Measurements from ENCODE around the gene CCDC186. TPM values are rescaled to one million over a fixed set of nuclear protein-coding genes. Genes with fewer than 3 reads are reported as not detected.

The CCDC186 gene
- total RNA-seq, 1 donor from 2014 or later, result 20.4 TPM

DNA sequence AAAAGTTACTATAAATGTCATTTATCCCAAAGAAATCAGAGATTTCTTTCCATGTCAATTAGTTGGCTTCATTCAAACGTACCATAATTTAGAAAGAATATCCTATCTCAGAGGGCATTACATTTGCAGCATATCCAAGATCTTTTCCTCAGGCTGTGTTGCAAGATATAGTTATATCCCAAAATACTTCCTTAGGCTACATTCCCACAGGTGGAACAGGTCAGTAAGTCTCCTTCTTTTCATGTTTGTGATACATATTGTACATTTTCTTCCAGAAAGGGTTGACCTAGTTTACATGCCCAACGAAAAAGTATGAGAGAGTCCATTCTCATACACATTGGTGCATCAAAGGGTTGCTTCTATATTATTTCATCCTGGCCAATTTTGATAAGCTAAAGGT lies 38.1 kb upstream of the CCDC186 start:
- no peak overlapping the region for H3K4me3 Mint-ChIP-seq (ENCODE audit: unreplicated experiment)
- TF ChIP-seq, protein P1, sequence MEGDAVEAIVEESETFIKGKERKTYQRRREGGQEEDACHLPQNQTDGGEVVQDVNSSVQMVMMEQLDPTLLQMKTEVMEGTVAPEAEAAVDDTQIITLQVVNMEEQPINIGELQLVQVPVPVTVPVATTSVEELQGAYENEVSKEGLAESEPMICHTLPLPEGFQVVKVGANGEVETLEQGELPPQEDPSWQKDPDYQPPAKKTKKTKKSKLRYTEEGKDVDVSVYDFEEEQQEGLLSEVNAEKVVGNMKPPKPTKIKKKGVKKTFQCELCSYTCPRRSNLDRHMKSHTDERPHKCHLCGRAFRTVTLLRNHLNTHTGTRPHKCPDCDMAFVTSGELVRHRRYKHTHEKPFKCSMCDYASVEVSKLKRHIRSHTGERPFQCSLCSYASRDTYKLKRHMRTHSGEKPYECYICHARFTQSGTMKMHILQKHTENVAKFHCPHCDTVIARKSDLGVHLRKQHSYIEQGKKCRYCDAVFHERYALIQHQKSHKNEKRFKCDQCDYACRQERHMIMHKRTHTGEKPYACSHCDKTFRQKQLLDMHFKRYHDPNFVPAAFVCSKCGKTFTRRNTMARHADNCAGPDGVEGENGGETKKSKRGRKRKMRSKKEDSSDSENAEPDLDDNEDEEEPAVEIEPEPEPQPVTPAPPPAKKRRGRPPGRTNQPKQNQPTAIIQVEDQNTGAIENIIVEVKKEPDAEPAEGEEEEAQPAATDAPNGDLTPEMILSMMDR (IDR thresholded peaks at IDR 0.05), result no peak
- H3K9me3 Mint-ChIP-seq (ENCODE audit: low read depth), result no peaks in the 10 kb centered on the region
- H3K4me1 Mint-ChIP-seq (ENCODE audit: low read depth), result peaks cover 12% of the 10 kb centered on the region
- H3K27me3 Mint-ChIP-seq (ENCODE audit: low read depth), result peaks cover 11% of the 10 kb centered on the region
- H3K36me3 Mint-ChIP-seq (ENCODE audit: low read depth), result no peaks in the 10 kb centered on the region
- H3K27ac Mint-ChIP-seq (ENCODE audit: unreplicated experiment), result no peak overlapping the region
- DNase-seq (ENCODE audit: low spot score), result no peak

DNA sequence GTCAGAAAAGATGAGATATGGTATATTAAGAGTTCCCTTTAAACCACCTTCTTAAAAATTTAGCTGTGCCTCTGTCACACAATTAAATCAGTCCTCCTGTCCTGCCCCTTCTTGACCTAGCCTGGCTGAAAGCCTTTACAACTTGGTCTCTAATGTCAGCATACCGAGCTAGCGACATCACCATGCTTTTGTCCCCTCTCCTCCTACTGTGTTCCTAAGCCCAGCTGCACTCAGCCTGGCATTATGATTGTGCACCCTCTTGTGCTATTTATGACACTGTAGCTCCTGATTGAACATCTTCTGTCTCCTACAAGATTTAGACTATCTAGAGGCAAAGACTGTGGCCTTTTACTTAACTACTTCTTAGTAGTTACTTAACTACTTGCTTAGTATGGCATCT lies 34.3 kb upstream of the CCDC186 start:
- no peak for DNase-seq (ENCODE audit: low spot score)
- Mint-ChIP-seq H3K4me3 (ENCODE audit: unreplicated experiment) (no peak overlapping the region), H3K36me3 (ENCODE audit: low read depth) (no peaks in the 10 kb centered on the region), H3K27ac (ENCODE audit: unreplicated experiment) (no peak overlapping the region), H3K9me3 (ENCODE audit: low read depth) (no peaks in the 10 kb centered on the region), H3K27me3 (ENCODE audit: low read depth) (peaks cover 9% of the 10 kb centered on the region), H3K4me1 (ENCODE audit: low read depth) (peaks cover 12% of the 10 kb centered on the region)
- TF ChIP-seq, protein P1 (IDR thresholded peaks at IDR 0.05), result no peak

DNA sequence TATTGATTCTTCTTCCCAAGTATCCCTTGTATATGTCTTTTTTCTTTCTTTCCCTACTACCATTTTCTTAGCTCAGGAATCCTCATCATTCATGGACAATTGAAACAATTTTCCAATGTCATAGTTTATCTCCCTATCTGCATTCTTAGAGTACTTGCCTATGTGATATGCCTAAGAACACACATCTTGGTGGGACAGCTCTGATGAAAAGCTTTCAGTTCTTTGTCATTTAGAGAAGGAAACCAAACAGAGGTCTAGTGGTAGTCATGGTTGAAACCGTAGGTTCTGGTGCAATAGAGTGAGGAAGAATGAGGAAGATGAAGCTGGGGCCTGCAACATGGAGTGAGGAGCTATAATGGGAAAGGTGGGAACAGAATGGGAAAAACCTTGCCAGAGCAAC lies 33.3 kb upstream of the CCDC186 start:
- Mint-ChIP-seq H3K27ac (ENCODE audit: unreplicated experiment) (no peak overlapping the region), H3K4me1 (ENCODE audit: low read depth) (peaks cover 12% of the 10 kb centered on the region)

DNA sequence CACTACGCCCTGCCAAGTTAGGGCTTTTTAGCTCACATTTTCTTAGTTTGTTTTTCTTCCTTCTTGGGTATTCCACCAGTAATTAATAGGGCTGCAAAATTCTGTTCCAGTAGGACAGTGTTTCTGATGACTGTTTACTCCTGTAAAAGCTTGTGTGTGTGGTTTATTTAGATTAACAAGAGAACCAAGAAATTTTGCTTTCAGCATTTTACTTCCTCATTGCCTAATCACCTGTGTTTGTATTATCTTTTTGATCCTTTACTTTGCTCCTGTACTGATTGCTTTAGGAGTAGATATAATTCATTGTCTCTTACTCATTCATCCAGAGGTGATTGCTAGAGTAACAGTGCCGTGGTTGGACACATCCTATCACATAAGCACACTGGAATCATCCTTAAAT lies 32.9 kb upstream of the CCDC186 start:
- TF ChIP-seq, protein P1 (IDR thresholded peaks at IDR 0.05), result no peak
- Mint-ChIP-seq H3K4me3 (ENCODE audit: unreplicated experiment) (no peak overlapping the region), H3K27me3 (ENCODE audit: low read depth) (peaks cover 8% of the 10 kb centered on the region)

More for the DNA sequence above, 33.3 kb upstream of the CCDC186 start:
- H3K27me3 Mint-ChIP-seq (ENCODE audit: low read depth), result peaks cover 8% of the 10 kb centered on the region
- no peaks in the 10 kb centered on the region for H3K9me3 Mint-ChIP-seq (ENCODE audit: low read depth)
- TF ChIP-seq, protein P1 (IDR thresholded peaks at IDR 0.05), result no peak
- DNase-seq (ENCODE audit: low spot score), result no peak
- no peaks in the 10 kb centered on the region for H3K36me3 Mint-ChIP-seq (ENCODE audit: low read depth)
- H3K4me3 Mint-ChIP-seq (ENCODE audit: unreplicated experiment), result no peak overlapping the region

DNA sequence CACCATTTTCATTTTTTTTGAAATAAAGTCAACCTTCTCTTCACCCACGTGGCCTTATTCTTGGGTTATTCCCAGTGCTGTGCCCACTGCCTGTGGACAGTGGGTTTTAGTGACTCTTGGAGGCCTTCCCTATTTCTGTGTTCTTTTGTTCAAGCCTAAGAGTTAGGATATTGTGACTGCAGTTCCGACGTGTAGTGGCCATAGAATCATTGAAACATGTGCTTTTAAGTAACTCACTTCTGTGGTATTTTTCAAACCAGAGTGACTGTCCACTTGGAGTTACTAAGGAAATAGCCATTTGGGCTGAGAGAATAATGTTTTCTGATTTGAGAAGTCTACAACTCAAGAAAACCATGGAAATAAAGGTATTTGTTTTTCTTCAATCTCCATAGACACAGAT lies 28.8 kb upstream of the CCDC186 start:
- Mint-ChIP-seq H3K36me3 (ENCODE audit: low read depth) (no peaks in the 10 kb centered on the region), H3K9me3 (ENCODE audit: low read depth) (no peaks in the 10 kb centered on the region), H3K4me1 (ENCODE audit: low read depth) (no peaks in the 10 kb centered on the region), H3K4me3 (ENCODE audit: unreplicated experiment) (no peak overlapping the region), H3K27me3 (ENCODE audit: low read depth) (peaks cover 17% of the 10 kb centered on the region), H3K27ac (ENCODE audit: unreplicated experiment) (no peak overlapping the region)
- no peak for DNase-seq (ENCODE audit: low spot score)
- TF ChIP-seq, protein P1 (IDR thresholded peaks at IDR 0.05), result no peak

More for the DNA sequence above, 32.9 kb upstream of the CCDC186 start:
- H3K27ac Mint-ChIP-seq (ENCODE audit: unreplicated experiment), result no peak overlapping the region
- DNase-seq (ENCODE audit: low spot score), result no peak
- no peaks in the 10 kb centered on the region for H3K36me3 Mint-ChIP-seq (ENCODE audit: low read depth)
- peaks cover 12% of the 10 kb centered on the region for H3K4me1 Mint-ChIP-seq (ENCODE audit: low read depth)
- no peaks in the 10 kb centered on the region for H3K9me3 Mint-ChIP-seq (ENCODE audit: low read depth)
